B cell (primary cell): ENCODE data around the gene LIPG.

Source experiments
- EZH2 ChIP-seq: IDR thresholded peaks from 2 replicates; pipeline ENCODE4 v1.6.1; 2012; ENCODE audit warnings: borderline replicate concordance, low read depth, mild to moderate bottlenecking, moderate library complexity, low read length; ENCODE audit not compliant: insufficient read depth, poor library complexity, severe bottlenecking
- TF ChIP-seq, protein P1 (sequence below): fragments of 200-600 bp; IDR thresholded peaks from one replicate; pipeline ENCODE4 v1.8.0; 2022; ENCODE audit warnings: antibody characterized with exemption, mild to moderate bottlenecking

DNA sequence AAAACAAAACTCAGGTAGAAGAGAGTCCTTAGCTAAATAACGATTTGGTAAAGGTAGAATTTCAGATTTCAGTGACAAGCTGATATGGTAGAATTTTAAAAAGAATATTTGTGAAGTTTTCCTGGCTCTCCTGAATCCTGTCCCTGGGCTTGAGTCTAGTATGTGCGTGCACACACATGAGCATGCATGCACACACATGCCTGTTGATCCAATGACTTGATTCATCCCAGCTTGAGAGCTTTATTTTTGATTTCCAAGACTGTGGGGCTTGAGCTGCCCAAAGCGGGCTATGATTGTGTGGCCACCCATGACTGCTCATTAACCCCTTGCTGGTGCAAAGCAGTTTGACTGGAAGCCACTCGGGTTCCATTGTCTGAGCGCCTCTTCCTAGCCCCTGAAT is 9.0 kb downstream of the LIPG start:
- TF ChIP-seq, protein P1, sequence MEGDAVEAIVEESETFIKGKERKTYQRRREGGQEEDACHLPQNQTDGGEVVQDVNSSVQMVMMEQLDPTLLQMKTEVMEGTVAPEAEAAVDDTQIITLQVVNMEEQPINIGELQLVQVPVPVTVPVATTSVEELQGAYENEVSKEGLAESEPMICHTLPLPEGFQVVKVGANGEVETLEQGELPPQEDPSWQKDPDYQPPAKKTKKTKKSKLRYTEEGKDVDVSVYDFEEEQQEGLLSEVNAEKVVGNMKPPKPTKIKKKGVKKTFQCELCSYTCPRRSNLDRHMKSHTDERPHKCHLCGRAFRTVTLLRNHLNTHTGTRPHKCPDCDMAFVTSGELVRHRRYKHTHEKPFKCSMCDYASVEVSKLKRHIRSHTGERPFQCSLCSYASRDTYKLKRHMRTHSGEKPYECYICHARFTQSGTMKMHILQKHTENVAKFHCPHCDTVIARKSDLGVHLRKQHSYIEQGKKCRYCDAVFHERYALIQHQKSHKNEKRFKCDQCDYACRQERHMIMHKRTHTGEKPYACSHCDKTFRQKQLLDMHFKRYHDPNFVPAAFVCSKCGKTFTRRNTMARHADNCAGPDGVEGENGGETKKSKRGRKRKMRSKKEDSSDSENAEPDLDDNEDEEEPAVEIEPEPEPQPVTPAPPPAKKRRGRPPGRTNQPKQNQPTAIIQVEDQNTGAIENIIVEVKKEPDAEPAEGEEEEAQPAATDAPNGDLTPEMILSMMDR = no peak
- TF ChIP-seq EZH2 = no peak
